Smooth muscle cell (in vitro differentiated cells): Measurements from ENCODE around the gene RDX. TPM values are rescaled to one million over a fixed set of nuclear protein-coding genes. Genes with fewer than 3 reads are reported as not detected.
A peak's percentile ranks its signal among the peaks of the same experiment; 100 is the strongest.

Source experiments
- DNase-seq: peaks from one replicate; lab custom pipeline; 2025; ENCODE audit not compliant: unreplicated experiment; lab: John Stamatoyannopoulos, UW
- H2AFZ ChIP-seq: fragments of 200-600 bp; sonication (generic); 2 replicates; pipeline ENCODE4 v1.6.0; 2016; ENCODE audit warnings: antibody characterized with exemption, low read depth, mild to moderate bottlenecking
- H3F3A ChIP-seq: fragments of 200-600 bp; sonication (generic); 2 replicates; pipeline ENCODE4 v1.6.0; 2017; ENCODE audit warnings: antibody characterized with exemption, low read depth
- H3K27ac ChIP-seq: fragments of 200-600 bp; sonication (generic); 2 replicates; pipeline ENCODE4 v1.5.1; 2016; ENCODE audit warnings: low read depth, mild to moderate bottlenecking
- H3K27me3 ChIP-seq: fragments of 200-600 bp; sonication (generic); 2 replicates; pipeline ENCODE4 v1.6.1; 2016; ENCODE audit warnings: low read depth, mild to moderate bottlenecking
- H3K36me3 ChIP-seq: fragments of 200-600 bp; sonication (generic); 2 replicates; pipeline ENCODE4 v1.5.1; 2016; ENCODE audit warnings: low read depth
- H3K4me1 ChIP-seq: fragments of 200-600 bp; sonication (generic); 2 replicates; pipeline ENCODE4 v1.5.1; 2016; ENCODE audit warnings: low read depth
- H3K4me2 ChIP-seq: fragments of 200-600 bp; sonication (generic); 2 replicates; pipeline ENCODE4 v1.6.0; 2016; ENCODE audit warnings: mild to moderate bottlenecking
- H3K4me3 ChIP-seq: fragments of 200-600 bp; sonication (generic); 2 replicates; pipeline ENCODE4 v1.5.1; 2016; ENCODE audit warnings: mild to moderate bottlenecking
- H3K79me2 ChIP-seq: fragments of 200-600 bp; sonication (generic); 2 replicates; pipeline ENCODE4 v1.6.0; 2016; ENCODE audit warnings: low read depth, mild to moderate bottlenecking
- H3K9ac ChIP-seq: fragments of 200-600 bp; sonication (generic); 2 replicates; pipeline ENCODE4 v1.6.0; 2016; ENCODE audit warnings: low read depth
- H3K9me3 ChIP-seq: fragments of 200-600 bp; sonication (generic); replicated peaks from 2 replicates; pipeline ENCODE4 v1.5.1; 2016; ENCODE audit warnings: low read depth
- H4K20me1 ChIP-seq: fragments of 200-600 bp; sonication (generic); 2 replicates; pipeline ENCODE4 v1.6.0; 2016; ENCODE audit warnings: low read depth
- WGBS: methylation state at CpG from one replicate; pipeline ENCODE4 v1.1.7; 2016; ENCODE audit warnings: low lambda C conversion rate; 5-methylcytosine and 5-hydroxymethylcytosine counted together
- polyA plus RNA-seq: library from polyadenylated mRNA; unstranded; fragments of >200 nt; fragmentation: Nextera tagmentation; extraction: Ambion mirVana; gene quantifications from 2 replicates; pipeline ENCODE4 v1.2.1, GENCODE V29; 2016
- total RNA-seq: library from RNA; depleted of rRNA; stranded (reverse); fragments of >200 nt; gene quantifications from 2 replicates; pipeline ENCODE4 v1.2.3, GENCODE V29; 2014
- TF ChIP-seq, protein P1 (sequence below): fragments of 200-600 bp; sonication (generic); IDR thresholded peaks from 2 replicates; pipeline ENCODE4 v1.5.1; 2017; ENCODE audit warnings: borderline replicate concordance, mild to moderate bottlenecking, antibody characterized with exemption; ENCODE audit not compliant: insufficient read depth, poor library complexity, severe bottlenecking

The RDX gene
- total and polyA plus RNA-seq, 2 experiments from 2014 or later = 137 to 165 TPM

DNA sequence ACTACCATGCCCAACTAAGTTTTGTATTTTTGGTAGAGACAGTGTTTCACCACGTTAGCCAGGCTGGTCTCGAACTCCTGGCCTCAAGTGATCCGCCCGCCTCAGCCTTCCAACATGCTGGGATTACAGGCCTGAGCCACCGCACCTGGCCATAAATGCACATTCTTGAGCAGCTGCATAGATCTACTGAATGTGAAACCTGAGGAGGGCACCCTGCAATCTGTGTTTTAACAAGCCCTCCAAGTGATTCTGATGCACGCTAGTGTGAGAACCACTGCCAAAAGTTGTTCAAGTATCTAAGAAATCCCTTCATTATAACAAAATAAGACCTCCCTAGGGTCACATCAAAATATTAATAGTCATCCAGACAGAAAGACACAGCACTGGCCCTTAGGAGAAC lies 89.3 kb downstream of the RDX start:
- no peak overlapping the region for H3K9ac ChIP-seq
- H3K79me2 ChIP-seq = no peaks in the 10 kb centered on the region
- no peak for DNase-seq
- no peak overlapping the region for H2AFZ ChIP-seq
- H3K27me3 ChIP-seq = no peaks in the 10 kb centered on the region
- WGBS = 97% methylated on average over 6 of the region's 6 CpGs
- no peaks in the 10 kb centered on the region for H3K4me1 ChIP-seq
- no peak overlapping the region for H3K4me2 ChIP-seq
- TF ChIP-seq, protein P1, sequence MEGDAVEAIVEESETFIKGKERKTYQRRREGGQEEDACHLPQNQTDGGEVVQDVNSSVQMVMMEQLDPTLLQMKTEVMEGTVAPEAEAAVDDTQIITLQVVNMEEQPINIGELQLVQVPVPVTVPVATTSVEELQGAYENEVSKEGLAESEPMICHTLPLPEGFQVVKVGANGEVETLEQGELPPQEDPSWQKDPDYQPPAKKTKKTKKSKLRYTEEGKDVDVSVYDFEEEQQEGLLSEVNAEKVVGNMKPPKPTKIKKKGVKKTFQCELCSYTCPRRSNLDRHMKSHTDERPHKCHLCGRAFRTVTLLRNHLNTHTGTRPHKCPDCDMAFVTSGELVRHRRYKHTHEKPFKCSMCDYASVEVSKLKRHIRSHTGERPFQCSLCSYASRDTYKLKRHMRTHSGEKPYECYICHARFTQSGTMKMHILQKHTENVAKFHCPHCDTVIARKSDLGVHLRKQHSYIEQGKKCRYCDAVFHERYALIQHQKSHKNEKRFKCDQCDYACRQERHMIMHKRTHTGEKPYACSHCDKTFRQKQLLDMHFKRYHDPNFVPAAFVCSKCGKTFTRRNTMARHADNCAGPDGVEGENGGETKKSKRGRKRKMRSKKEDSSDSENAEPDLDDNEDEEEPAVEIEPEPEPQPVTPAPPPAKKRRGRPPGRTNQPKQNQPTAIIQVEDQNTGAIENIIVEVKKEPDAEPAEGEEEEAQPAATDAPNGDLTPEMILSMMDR = no peak
- H3K4me3 ChIP-seq = no peak overlapping the region
- no peak overlapping the region for H3K27ac ChIP-seq
- H3F3A ChIP-seq = no peaks in the 10 kb centered on the region
- H3K36me3 ChIP-seq = no peaks in the 10 kb centered on the region
- H4K20me1 ChIP-seq = no peaks in the 10 kb centered on the region
- H3K9me3 ChIP-seq = no peaks in the 10 kb centered on the region

DNA sequence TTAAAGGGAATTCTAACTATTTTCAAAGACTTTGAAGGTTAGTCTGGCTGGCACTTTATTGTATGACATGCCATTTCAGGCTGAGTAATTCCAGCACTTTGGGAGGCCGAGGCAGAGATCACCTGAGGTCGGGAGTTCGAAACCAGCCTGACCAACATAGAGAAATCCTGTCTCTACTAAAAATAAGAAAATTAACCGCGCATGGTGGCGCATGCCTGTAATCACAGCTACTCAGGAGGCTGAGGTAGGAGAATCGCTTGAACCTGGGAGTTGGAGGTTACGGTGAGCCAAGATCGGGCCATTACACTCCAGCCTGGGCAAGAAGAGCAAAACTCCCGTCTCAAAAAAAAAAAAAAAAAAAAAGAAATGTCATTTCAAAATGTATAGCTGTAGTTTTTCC lies 95.6 kb downstream of the RDX start:
- Histone ChIP-seq H3K9ac (peak overlapping the region; percentile 4), H3F3A (no peaks in the 10 kb centered on the region), H3K36me3 (no peaks in the 10 kb centered on the region), H4K20me1 (no peaks in the 10 kb centered on the region), H2AFZ (no peak overlapping the region), H3K4me2 (no peak overlapping the region), H3K79me2 (no peaks in the 10 kb centered on the region), H3K4me3 (no peak overlapping the region), H3K27me3 (no peaks in the 10 kb centered on the region), H3K27ac (peak overlapping the region; percentile 62), H3K4me1 (peaks cover 9% of the 10 kb centered on the region), H3K9me3 (no peaks in the 10 kb centered on the region)
- WGBS = 91% methylated on average over 10 of the region's 10 CpGs
- no peak for DNase-seq
- TF ChIP-seq, protein P1 = no peak

DNA sequence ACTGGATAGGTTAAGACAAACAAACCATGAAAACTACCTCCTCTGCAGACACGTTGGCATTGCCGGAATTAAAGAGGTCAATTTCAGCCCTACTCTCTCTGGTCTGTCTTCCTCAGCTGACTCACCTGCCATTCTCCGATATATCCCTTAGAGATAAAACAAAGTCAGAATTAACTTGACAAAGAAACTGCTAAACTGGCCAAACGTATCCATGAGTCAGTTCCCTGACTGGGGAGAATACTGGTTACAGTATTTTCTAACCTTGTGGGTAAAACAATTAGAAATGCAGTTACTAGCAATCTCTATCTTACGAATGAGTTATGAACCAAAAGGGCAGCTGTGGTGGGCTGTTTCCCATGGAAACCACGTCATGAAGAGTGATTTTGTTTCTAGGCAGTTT lies 96.2 kb downstream of the RDX start:
- Histone ChIP-seq H3K4me3 (no peak overlapping the region), H3K9me3 (no peaks in the 10 kb centered on the region), H3F3A (no peaks in the 10 kb centered on the region), H3K4me2 (peak overlapping the region; percentile 69), H3K27me3 (no peaks in the 10 kb centered on the region), H3K9ac (peak overlapping the region; percentile 4), H4K20me1 (no peaks in the 10 kb centered on the region), H2AFZ (no peak overlapping the region), H3K79me2 (no peaks in the 10 kb centered on the region), H3K36me3 (no peaks in the 10 kb centered on the region), H3K27ac (peak overlapping the region; percentile 62), H3K4me1 (peaks cover 9% of the 10 kb centered on the region)
- WGBS = 42% methylated on average over 6 of the region's 6 CpGs
- TF ChIP-seq, protein P1 = no peak
- DNase-seq = no peak

DNA sequence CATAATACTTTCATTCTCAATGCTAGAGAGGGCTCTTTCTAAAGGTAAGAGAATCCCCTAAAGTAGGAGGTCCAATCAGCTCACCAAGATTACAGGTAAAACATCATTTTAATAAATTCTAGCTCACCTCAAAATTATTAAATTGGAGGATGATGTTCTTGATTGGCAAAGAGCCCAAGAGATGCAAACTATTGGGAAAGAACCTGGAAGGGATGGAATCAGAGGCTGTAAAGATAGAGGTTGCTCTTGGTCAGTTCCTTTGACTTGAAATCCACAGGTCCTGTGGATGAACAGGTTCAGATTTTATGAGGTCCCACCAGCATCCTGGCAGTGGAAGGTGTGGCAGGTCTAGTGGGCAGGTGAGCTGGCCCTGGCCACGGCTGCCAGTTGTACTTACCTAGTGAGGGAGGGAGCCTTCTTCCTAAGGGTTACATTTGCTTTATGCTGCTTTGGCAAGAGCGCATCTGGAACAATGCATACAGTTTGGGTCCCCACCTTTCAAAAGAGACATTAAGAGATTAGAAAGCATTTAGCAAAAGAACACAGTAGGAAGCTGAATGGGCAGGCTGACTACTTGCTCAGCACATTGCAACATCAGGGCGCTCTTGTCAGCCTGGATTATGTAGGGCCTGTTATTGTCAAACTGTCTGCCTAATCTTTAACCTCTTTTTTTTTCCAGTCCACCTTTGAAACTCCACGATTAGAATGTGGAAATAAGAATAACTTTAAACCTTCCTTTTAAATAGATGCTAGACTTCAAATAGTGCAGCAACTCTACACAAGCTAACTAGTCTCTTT lies 97.0 kb downstream of the RDX start:
- Histone ChIP-seq H3K4me3 (no peak overlapping the region), H3K9ac (no peak overlapping the region), H2AFZ (no peak overlapping the region), H3K27me3 (no peaks in the 10 kb centered on the region), H3F3A (no peaks in the 10 kb centered on the region), H4K20me1 (no peaks in the 10 kb centered on the region), H3K4me1 (peaks cover 9% of the 10 kb centered on the region), H3K4me2 (peak overlapping the region; percentile 69), H3K9me3 (no peaks in the 10 kb centered on the region), H3K27ac (peak overlapping the region; percentile 62), H3K79me2 (no peaks in the 10 kb centered on the region), H3K36me3 (no peaks in the 10 kb centered on the region)
- WGBS = 53% methylated on average over 4 of the region's 4 CpGs
- no peak for DNase-seq
- TF ChIP-seq, protein P1 = no peak
